ENCODE data around the gene SSH2.

The SSH2 gene

DNA sequence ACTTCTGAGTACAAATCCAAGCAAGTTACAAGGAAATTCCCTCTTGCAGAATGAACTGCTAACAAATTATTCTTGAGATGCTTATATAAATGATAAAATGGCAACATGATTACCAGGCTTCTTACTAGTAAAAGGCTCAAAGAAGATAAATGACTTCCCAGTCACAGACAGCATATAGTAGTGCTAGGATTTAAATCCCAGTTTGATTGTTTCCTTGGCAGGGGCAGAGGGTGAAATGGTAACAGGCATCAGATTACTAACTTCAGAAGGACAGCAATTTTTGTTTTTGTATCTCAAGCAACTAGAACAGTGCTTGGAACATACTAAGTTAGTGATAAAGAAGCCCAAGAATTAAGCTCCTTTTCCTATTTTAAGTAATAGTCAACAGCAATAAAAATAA, 102.8 kb downstream of the SSH2 start (continued):
- TF ChIP-seq, protein P1, sequence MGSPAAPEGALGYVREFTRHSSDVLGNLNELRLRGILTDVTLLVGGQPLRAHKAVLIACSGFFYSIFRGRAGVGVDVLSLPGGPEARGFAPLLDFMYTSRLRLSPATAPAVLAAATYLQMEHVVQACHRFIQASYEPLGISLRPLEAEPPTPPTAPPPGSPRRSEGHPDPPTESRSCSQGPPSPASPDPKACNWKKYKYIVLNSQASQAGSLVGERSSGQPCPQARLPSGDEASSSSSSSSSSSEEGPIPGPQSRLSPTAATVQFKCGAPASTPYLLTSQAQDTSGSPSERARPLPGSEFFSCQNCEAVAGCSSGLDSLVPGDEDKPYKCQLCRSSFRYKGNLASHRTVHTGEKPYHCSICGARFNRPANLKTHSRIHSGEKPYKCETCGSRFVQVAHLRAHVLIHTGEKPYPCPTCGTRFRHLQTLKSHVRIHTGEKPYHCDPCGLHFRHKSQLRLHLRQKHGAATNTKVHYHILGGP (tag by site-specific recombination; IDR thresholded peaks at IDR 0.05): no peak
- TF ChIP-seq OSR2 (tag by site-specific recombination; IDR thresholded peaks at IDR 0.05) (peak; percentile 79), SP2 (tag by site-specific recombination; IDR thresholded peaks at IDR 0.05) (no peak), GFI1B (tag by site-specific recombination; IDR thresholded peaks at IDR 0.05) (peak; percentile 58; the same call in 1 of the 2 replicates), ZNF792 (tag by site-specific recombination; IDR thresholded peaks at IDR 0.05) (no peak)
- TF ChIP-seq, protein P2, sequence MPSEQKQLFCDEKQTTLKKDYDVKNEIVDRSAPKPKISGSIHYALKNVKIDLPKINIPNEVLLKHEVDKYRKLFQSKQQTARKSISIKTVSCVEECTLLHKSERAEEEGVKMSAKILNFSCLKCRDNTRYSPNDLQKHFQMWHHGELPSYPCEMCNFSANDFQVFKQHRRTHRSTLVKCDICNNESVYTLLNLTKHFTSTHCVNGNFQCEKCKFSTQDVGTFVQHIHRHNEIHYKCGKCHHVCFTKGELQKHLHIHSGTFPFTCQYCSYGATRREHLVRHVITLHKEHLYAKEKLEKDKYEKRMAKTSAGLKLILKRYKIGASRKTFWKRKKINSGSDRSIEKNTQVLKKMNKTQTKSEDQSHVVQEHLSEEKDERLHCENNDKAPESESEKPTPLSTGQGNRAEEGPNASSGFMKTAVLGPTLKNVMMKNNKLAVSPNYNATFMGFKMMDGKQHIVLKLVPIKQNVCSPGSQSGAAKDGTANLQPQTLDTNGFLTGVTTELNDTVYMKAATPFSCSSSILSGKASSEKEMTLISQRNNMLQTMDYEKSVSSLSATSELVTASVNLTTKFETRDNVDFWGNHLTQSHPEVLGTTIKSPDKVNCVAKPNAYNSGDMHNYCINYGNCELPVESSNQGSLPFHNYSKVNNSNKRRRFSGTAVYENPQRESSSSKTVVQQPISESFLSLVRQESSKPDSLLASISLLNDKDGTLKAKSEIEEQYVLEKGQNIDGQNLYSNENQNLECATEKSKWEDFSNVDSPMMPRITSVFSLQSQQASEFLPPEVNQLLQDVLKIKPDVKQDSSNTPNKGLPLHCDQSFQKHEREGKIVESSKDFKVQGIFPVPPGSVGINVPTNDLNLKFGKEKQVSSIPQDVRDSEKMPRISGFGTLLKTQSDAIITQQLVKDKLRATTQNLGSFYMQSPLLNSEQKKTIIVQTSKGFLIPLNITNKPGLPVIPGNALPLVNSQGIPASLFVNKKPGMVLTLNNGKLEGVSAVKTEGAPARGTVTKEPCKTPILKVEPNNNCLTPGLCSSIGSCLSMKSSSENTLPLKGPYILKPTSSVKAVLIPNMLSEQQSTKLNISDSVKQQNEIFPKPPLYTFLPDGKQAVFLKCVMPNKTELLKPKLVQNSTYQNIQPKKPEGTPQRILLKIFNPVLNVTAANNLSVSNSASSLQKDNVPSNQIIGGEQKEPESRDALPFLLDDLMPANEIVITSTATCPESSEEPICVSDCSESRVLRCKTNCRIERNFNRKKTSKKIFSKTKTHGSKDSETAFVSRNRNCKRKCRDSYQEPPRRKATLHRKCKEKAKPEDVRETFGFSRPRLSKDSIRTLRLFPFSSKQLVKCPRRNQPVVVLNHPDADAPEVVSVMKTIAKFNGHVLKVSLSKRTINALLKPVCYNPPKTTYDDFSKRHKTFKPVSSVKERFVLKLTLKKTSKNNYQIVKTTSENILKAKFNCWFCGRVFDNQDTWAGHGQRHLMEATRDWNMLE (tag by site-specific recombination; conservative IDR thresholded peaks at IDR 0.05; ENCODE audit: low read depth): no peak

- ChIA-PET CTCF (interaction anchor here (0.9 to 1.4 kb wide), 2 partner anchors 10 to 18 kb away, joined by 3 to 4 read pairs; no protein-coding TSS in a partner anchor), POLR2A (no interaction called here)
- Histone ChIP-seq H3K9me3 (ENCODE audit: control insufficient read depth, insufficient read depth, low read depth, low read length) (no peaks in the 10 kb centered on the region), H3K4me1 (ENCODE audit: control insufficient read depth, insufficient read depth, low read length) (peaks cover 24% of the 10 kb centered on the region), H3K27ac (ENCODE audit: extremely low read depth, low read depth, low read length) (no peak overlapping the region), H3K4me3 (ENCODE audit: low read depth, low read length) (no peak overlapping the region), H3K36me3 (ENCODE audit: control insufficient read depth in 2 of 2, insufficient read depth in 1 of 2, low read length in 2 of 2) (no peaks in the 10 kb centered on the region)
- no peak for TF ChIP-seq BCL11A (tag by site-specific recombination; IDR thresholded peaks at IDR 0.05; ENCODE audit: low read depth)
- no peak for TF ChIP-seq WT1 (tag by site-specific recombination; IDR thresholded peaks at IDR 0.05)
- peak; percentile 92 for TF ChIP-seq ZNF664 (tag by site-specific recombination; IDR thresholded peaks at IDR 0.05)
- no peak for TF ChIP-seq ZNF544 (tag by site-specific recombination; IDR thresholded peaks at IDR 0.05)
- no peak for TF ChIP-seq ZNF529 (tag by site-specific recombination; IDR thresholded peaks at IDR 0.05; ENCODE audit: insufficient replicate concordance)
- no peak for TF ChIP-seq ZNF133 (tag by site-specific recombination; IDR thresholded peaks at IDR 0.05)
- no peak for TF ChIP-seq YY2 (tag by site-specific recombination; IDR thresholded peaks at IDR 0.05)
- TF ChIP-seq REST (tag by site-specific recombination; IDR thresholded peaks at IDR 0.05): no peak
Observed at GRCh38 chr17:29826114-29826692, 103.8 kb downstream of the SSH2 start.

All from HEK293 (cell line).